Measurements from ENCODE around the gene FLAD1.

GRCh38 chr1:154987326-154987725, 4.2 kb downstream of the FLAD1 start:
- TF ChIP-seq, protein P1, sequence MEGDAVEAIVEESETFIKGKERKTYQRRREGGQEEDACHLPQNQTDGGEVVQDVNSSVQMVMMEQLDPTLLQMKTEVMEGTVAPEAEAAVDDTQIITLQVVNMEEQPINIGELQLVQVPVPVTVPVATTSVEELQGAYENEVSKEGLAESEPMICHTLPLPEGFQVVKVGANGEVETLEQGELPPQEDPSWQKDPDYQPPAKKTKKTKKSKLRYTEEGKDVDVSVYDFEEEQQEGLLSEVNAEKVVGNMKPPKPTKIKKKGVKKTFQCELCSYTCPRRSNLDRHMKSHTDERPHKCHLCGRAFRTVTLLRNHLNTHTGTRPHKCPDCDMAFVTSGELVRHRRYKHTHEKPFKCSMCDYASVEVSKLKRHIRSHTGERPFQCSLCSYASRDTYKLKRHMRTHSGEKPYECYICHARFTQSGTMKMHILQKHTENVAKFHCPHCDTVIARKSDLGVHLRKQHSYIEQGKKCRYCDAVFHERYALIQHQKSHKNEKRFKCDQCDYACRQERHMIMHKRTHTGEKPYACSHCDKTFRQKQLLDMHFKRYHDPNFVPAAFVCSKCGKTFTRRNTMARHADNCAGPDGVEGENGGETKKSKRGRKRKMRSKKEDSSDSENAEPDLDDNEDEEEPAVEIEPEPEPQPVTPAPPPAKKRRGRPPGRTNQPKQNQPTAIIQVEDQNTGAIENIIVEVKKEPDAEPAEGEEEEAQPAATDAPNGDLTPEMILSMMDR (conservative IDR thresholded peaks at IDR 0.05; ENCODE audit: low read depth, low read length) = no peak
- TF ChIP-seq POLR2A (IDR thresholded peaks at IDR 0.05; ENCODE audit: low read depth, low read length) (no peak), SMC3 (IDR thresholded peaks at IDR 0.05; ENCODE audit: low read depth, low read length) (no peak), RCOR1 (IDR thresholded peaks at IDR 0.05; ENCODE audit: insufficient replicate concordance, low read length) (no peak), RAD21 (IDR thresholded peaks at IDR 0.05; ENCODE audit: low read length) (no peak), MXI1 (IDR thresholded peaks at IDR 0.05; ENCODE audit: borderline replicate concordance, low read depth, low read length) (no peak), MAZ (IDR thresholded peaks at IDR 0.05; ENCODE audit: borderline replicate concordance, low read depth, low read length) (no peak), MAFK (IDR thresholded peaks at IDR 0.05; ENCODE audit: low read depth, low read length) (no peak), USF2 (IDR thresholded peaks at IDR 0.05; ENCODE audit: low read depth, low read length) (no peak), CHD1 (IDR thresholded peaks at IDR 0.05; ENCODE audit: low read depth, low read length) (no peak), CEBPB (IDR thresholded peaks at IDR 0.05; ENCODE audit: low read depth, low read length) (peak; percentile 75)
